ENCODE results near the gene NT5DC2. TPM values are rescaled to one million over a fixed set of nuclear protein-coding genes. Genes with fewer than 3 reads are reported as not detected.

The NT5DC2 gene
- total RNA-seq, 1 donor from 2014 or later, result 392 TPM

Other genes with a start within 250 kb of the NT5DC2 start
- 6.1 and 9.7 TPM in 2 replicates for gene GLYCTK, start 246.0 kb downstream of the NT5DC2 start, total RNA-seq
- 2.4 and 3.2 TPM in 2 replicates for gene DNAH1, start 217.5 kb downstream of the NT5DC2 start, total RNA-seq
- 123 and 125 TPM in 2 replicates for gene BAP1, start 123.8 kb downstream of the NT5DC2 start, total RNA-seq
- 8.5 and 9.9 TPM in 2 replicates for gene PHF7, start 123.2 kb downstream of the NT5DC2 start, total RNA-seq
- 4.1 and 5.2 TPM in 2 replicates for gene SEMA3G, start 88.8 kb downstream of the NT5DC2 start, total RNA-seq
- gene TNNC1, start 79.8 kb downstream of the NT5DC2 start, total RNA-seq, result 0.45 TPM in 1 of 2 replicates, not detected in the other
- gene NISCH, start 78.3 kb downstream of the NT5DC2 start, total RNA-seq, result 161 and 166 TPM in 2 replicates
- 0.11 and 0.16 TPM in 2 replicates for gene STAB1, start 38.5 kb downstream of the NT5DC2 start, total RNA-seq
- 26.2 and 29.8 TPM in 2 replicates for gene UQCC5, start 2.7 kb upstream of the NT5DC2 start, total RNA-seq
- 107 and 109 TPM in 2 replicates for gene PBRM1, start 152.1 kb upstream of the NT5DC2 start, total RNA-seq
- 142 TPM in 2 replicates for gene GNL3, start 152.2 kb upstream of the NT5DC2 start, total RNA-seq
- 64.1 and 69.9 TPM in 2 replicates for gene GLT8D1, start 171.9 kb upstream of the NT5DC2 start, total RNA-seq
- gene SPCS1, start 172.2 kb upstream of the NT5DC2 start, total RNA-seq, result 101 and 109 TPM in 2 replicates
- 45.9 and 52.3 TPM in 2 replicates for gene NEK4, start 237.1 kb upstream of the NT5DC2 start, total RNA-seq
- gene ITIH1, start 243.7 kb upstream of the NT5DC2 start, total RNA-seq, result not detected in 2 replicates